CMK (cell line): ENCODE results near the gene ZNF76.

Experiments
- DNase-seq: peaks from one replicate; pipeline ENCODE4 v3.0.0-alpha.2; 2010; ENCODE audit warnings: low read depth

Gene ZNF76

DNA sequence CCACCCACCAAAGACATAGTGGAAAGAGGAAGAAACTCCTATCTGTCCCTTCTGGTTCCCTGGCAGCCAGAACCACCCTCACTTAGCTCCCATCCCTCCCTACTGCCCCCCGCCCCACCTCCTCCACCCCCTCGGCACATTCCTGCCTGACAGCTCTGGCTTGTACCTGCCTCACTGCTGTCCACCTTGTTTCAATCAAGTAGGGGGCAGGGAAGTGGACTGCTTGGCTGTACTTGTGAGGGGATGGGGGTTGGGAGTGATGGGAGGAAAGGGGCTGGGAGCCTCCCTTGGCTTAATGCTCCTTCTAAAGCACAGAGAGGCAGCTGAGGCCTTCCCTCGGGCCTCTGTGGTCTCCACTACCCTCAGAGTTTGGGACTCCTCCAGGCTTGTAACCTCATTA lies 22.1 kb upstream of the ZNF76 start:
- no peak for DNase-seq

DNA sequence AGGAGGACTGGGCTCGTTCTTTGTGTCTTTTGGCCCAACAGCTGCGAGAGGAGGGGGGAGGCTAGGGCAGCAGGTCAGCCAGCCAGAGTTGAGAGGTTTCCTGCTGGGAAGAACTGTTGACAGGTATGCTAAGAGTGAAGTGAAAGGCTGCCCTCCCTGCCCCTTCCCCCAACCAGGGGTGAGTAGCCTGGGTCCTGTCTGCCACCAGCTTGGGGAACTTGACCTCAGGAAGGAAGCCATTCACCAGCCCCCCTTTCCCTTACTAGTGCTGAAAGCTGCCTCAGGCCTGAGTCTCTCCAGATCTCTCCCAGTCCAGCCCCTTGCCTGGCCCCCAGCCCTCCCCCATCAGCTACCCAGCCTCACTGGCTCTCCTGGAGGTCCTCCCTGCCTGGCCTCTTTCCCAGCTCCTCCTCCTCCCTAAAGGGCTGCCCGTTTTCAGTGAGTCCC lies 20.7 kb upstream of the ZNF76 start:
- peak; percentile 42 for DNase-seq

DNA sequence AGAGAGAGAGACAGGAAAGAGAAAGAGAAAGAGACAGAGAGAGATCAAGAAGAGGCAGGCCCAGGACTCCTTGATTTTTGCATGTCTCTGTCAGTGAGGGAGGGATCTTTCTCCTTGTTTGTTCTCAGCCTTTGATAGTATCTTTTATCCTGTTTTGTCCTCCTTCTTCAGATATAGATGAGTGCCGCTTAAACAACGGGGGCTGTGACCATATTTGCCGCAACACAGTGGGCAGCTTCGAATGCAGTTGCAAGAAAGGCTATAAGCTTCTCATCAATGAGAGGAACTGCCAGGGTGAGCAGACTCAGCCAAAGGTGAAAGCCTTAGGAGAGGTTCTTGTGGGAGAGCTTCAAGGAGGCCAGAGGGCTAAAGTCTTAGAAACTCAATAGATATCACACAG lies 20.0 kb upstream of the ZNF76 start:
- DNase-seq: no peak

- DNase-seq: peak; percentile 33
Observed at GRCh38 chr6:35240838-35241801, 18.4 kb upstream of the ZNF76 start.

- no peak for DNase-seq
Observed at GRCh38 chr6:35242486-35242885, 17.0 kb upstream of the ZNF76 start.

DNA sequence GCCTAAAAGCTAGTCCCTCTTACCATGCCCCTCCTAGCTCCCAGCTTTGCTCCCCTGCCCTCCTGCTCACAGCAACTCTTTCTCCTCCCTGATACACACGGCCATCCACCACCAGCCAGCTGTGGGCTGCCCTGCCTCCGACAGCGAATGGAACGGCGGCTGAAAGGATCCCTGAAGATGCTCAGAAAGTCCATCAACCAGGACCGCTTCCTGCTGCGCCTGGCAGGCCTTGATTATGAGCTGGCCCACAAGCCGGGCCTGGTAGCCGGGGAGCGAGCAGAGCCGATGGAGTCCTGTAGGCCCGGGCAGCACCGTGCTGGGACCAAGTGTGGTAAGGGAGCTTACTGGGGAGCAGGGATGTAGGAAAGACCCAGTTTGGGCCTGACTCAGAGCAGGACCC lies 16.6 kb upstream of the ZNF76 start:
- DNase-seq: no peak

DNA sequence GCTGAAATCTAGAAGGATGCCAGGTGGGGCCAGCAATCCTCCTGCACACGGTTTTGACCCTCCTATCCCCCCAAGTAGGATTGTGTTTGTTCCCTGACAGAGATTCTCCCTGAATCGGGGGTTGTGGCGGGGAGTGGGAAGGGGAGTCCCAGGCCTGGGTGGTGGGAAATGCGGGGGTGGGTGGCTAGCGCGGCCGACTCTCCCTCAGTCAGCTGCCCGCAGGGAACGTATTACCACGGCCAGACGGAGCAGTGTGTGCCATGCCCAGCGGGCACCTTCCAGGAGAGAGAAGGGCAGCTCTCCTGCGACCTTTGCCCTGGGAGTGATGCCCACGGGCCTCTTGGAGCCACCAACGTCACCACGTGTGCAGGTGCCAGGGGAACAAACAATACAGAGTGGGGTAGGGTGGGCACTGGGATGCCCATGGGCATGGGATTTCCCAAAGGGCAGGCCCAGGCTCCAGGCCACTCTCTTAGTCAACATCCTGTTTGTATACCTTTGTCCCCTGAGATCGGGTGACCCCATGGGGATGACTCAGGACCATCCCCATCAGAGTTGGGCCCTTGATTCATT lies 16.1 kb upstream of the ZNF76 start:
- no peak for DNase-seq

DNA sequence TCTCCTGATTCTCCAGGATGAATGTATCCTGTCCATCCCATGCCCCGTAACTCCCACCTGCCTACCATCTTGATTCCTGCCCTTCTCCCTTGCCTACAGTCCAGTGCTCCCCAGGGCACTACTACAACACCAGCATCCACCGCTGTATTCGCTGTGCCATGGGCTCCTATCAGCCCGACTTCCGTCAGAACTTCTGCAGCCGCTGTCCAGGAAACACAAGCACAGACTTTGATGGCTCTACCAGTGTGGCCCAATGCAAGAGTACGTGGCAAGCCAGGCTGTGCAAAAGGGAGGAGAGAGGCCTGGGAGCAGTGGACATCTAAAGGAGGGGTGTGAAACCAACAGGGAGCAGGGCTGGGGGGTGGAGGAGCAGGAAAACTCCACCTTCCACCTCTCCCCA lies 15.0 kb upstream of the ZNF76 start:
- DNase-seq: no peak

DNA sequence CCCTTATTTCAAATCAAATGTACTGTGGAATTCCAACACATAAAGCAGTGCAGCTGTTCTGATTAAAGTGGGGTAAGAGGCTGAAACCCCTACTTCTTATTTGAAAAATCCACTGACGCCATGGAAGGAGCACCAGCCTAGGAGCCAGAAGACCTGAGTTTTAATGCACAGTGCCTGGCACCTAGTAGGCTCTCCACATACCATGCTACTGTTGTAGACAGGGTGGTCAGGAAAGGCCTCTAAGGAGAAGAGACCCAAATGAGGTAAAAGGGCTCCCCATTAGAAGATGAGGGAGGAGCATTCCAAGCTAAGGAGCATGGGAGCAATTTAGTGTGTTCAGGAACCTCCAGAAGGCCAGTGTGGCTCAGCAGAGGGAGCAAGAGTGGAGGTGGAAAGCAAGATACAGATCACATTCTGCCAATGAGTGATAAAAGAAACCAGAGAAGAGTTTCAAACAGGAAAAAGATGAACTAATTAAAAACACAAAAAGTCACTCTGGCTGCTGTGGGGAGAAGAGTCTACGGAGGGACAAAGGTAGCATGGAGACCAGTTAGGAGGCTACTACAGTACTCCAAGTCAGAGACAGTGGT lies 11.8 kb upstream of the ZNF76 start:
- DNase-seq: no peak

GRCh38 chr6:35248300-35248699 lies 11.2 kb upstream of the ZNF76 start:
- DNase-seq: no peak

GRCh38 chr6:35248965-35249364 lies 10.6 kb upstream of the ZNF76 start:
- no peak for DNase-seq

- no peak for DNase-seq
Observed at GRCh38 chr6:35251949-35252348, 7.6 kb upstream of the ZNF76 start.

- no peak for DNase-seq
Observed at GRCh38 chr6:35253249-35253648, 6.3 kb upstream of the ZNF76 start.

GRCh38 chr6:35258336-35258735 lies 1.2 kb upstream of the ZNF76 start:
- no peak for DNase-seq

- DNase-seq: peak; percentile 14
Observed at GRCh38 chr6:35258858-35259193, 709 bp upstream of the ZNF76 start.

GRCh38 chr6:35259948-35260590 lies 534 bp downstream of the ZNF76 start:
- DNase-seq: peak; percentile 71

- no peak for DNase-seq
Observed at GRCh38 chr6:35260591-35261570, 1.3 kb downstream of the ZNF76 start.

GRCh38 chr6:35262596-35262995 lies 3.1 kb downstream of the ZNF76 start:
- DNase-seq: no peak

DNA sequence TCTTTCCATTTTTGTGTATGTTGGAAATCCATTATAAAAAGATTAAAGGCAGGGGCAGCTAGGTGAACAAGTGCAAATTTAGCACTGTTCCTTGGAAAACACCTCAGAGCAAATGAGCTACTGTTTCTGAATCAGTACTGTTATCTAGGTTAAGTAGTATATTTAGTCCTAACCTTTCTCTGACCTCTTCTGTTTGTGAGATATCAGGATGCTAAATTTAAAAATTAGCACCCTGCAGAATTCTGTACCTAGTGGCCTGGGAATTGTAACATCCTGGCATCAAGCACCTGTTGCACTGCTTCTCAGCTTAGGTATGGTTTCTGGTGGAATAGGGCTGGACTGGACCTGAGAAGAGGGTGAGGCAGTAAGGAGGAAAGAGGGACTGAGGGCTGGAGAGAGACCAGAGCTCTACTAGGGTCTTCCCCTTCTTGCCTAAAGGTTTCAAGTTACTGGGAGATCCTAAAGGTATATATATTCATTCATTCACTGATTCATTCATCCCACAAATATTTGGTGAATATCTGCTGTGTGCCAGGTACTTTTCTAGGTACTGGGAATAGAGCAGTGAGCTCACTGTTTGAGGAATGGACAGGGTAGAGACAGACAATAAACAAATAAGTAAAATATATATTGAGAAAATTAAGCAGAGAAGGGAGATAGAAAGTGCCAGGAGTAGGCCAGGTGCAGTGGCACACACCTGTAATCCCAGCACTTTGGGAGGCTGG lies 5.2 kb downstream of the ZNF76 start:
- no peak for DNase-seq

- DNase-seq: no peak
Observed at GRCh38 chr6:35265523-35265922, 6.0 kb downstream of the ZNF76 start.

- DNase-seq: no peak
Observed at GRCh38 chr6:35267446-35267845, 7.9 kb downstream of the ZNF76 start.
